Raji (cell line): ENCODE data around the gene TTC19.

Source experiments
- POLR2A ChIP-seq: IDR thresholded peaks from 2 replicates; pipeline ENCODE4 v1.6.1; 2011; ENCODE audit warnings: low read depth, low read length, control low read depth; ENCODE audit not compliant: insufficient read depth

Gene TTC19

GRCh38 chr17:16048811-16049449, 49.3 kb downstream of the TTC19 start:
- TF ChIP-seq POLR2A: no peak

DNA sequence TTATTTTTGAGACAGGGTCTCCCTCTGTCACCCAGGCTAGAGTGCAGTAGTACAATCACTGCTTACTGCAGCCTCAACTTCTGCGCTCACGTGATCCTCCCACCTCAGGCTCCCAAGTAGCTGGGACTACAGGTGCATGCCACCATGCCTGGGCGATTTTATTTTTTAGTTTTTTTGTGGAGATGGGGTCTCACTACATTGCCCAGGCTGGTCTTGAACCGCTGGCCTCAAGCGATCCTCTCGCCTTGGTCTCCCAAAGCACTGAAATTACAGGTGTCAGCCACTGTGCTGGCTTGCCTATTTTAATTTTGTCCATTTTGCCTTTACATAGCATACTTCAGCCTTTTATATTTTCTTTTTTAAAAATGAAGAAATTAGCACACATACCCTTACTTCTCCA, 51.2 kb downstream of the TTC19 start:
- TF ChIP-seq POLR2A: no peak

- TF ChIP-seq POLR2A: no peak
Observed at GRCh38 chr17:16052486-16052885, 52.9 kb downstream of the TTC19 start.

GRCh38 chr17:16061631-16062030, 62.0 kb downstream of the TTC19 start:
- no peak for TF ChIP-seq POLR2A

- TF ChIP-seq POLR2A: no peak
Observed at GRCh38 chr17:16066125-16066524, 66.5 kb downstream of the TTC19 start.

DNA sequence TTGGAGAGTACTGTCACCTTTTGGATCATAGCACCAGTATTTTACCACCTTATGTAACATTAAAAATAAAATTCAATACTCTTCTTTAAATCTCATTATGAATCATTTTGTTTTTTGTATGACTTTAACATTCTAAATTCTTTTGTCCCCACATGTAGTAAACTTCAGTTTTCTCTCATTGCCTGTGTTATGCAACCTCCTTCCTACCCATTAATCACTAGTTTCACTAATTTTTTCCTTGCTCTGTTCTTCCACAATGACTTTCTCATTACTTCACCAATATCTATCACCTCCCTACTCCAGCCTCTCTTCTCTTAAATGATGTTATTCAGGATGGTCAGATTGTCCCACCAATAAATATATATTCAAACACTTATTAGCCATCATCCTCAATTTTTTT, 68.7 kb downstream of the TTC19 start:
- no peak for TF ChIP-seq POLR2A

DNA sequence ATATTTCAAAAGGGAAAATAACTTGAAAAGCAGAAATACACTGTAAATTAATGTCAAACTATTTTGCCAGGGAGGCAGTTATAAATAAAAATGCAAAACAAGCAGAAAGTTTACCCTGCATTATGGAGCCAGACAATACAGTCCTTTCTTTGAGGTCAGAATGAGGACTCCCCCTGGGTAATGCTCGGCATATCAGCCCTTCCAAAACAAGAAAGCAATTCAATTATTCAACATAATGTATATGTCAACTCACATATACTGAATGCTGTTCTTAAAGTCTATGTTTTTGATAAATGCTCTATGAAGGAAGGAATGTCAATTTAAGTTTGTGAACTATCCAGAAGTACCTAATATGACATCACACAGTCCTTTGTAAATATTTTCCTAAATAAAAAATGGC, 72.4 kb downstream of the TTC19 start:
- TF ChIP-seq POLR2A: no peak

DNA sequence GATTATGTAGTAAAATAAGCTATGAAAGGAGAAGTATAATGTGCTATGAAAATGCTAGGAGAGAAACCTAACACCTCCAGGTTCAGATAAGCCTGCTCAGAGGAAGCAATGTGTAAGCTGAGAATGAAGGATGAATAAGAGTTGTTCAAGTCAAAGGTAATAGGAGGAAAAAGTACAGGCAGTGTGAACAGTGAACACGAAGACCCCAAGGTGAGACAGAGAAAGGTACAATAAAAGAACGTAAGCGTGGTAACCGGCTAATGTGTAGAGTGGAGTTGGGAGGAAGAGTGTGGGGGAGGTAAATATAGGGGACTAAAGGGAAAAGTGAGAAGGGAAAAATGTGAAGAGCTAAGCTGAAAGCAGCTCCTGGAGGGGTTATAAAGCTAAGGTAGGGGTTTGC, 74.2 kb downstream of the TTC19 start:
- TF ChIP-seq POLR2A: no peak

DNA sequence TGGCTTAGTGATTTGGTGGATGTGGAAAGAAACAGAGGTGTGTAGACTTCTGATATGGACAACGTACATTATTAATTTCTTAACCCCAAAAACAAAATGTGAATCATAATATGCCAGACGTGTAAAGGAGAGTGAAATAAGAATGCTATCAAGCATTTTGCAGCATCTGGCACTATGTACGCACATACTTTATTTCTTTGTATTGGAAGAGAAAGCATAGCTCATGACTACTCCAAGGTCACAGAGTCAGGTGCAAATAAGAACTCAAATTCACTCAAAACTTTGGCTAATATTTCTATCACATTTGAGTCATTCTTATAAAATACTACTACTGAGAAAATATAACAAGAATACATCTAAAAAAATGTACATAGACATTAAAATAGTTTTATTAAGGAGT, 74.8 kb downstream of the TTC19 start:
- TF ChIP-seq POLR2A: no peak

DNA sequence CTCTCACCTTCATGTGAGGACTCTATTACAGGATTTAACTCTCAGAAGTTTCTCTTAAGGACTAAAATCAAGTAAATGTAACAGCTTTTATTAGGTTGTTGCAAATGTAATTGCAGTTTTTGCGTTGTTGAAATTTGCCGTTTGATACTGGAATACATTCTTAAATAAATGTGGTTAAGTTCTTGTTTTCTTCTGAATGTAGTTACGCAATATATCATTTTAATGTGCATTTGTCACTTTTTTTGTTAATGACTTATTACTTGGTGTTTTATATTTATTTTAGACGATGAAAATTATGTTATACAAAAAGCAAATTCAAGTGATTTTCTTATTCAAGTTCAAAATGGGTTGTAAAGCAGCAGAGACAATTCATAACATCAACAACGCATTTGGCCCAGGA, 76.3 kb downstream of the TTC19 start:
- no peak for TF ChIP-seq POLR2A
